Panc1 (cell line): ENCODE measurements around the gene KCNJ11. TPM values are rescaled to one million over a fixed set of nuclear protein-coding genes. Genes with fewer than 3 reads are reported as not detected.
A peak's percentile ranks its signal among the peaks of the same experiment; 100 is the strongest.

ENCODE experiments used
- ATAC-seq: fragments of 200-7000 bp; cut with Tn5 transposase; 2 replicates; pipeline ENCODE4 v1.9.1; 2020; ENCODE audit warnings: mild to moderate bottlenecking, moderate library complexity
- BruUV-seq: library from RNA; stranded (reverse); fragments of 400-500 nt; replicated peaks from 2 replicates; lab custom pipeline; 2021; lab: Mats Ljungman, UMichigan
- CTCF ChIA-PET: fragments of 300-600 bp; sonication (Branson Sonifier 250); formaldehyde crosslinking; loops from one replicate; lab custom pipeline; 2022; ENCODE audit warnings: antibody characterized with exemption; lab: Charles Lee
- POLR2A ChIA-PET: fragments of 300-600 bp; sonication (Branson Sonifier 250); formaldehyde crosslinking; loops from one replicate; lab custom pipeline; 2022; ENCODE audit warnings: antibody characterized with exemption; lab: Charles Lee
- DNase-seq: peaks from one replicate; pipeline ENCODE4 v3.0.0-alpha.2; 2010; ENCODE audit warnings: low read depth, low spot score
- H3K27ac ChIP-seq: 2 replicates; pipeline ENCODE4 v1.5.1; 2011; ENCODE audit warnings: mild to moderate bottlenecking, low read length, inconsistent platforms
- H3K27me3 ChIP-seq: fragments of 200-500 bp; sonication (Bioruptor generic); 2 replicates; pipeline ENCODE4 v1.6.0; 2014; ENCODE audit warnings: low read length, inconsistent platforms; ENCODE audit not compliant: control insufficient read depth, insufficient read depth
- H3K36me3 ChIP-seq: fragments of 200-500 bp; sonication (Bioruptor generic); 2 replicates; pipeline ENCODE4 v1.5.1; 2014; ENCODE audit warnings: inconsistent platforms, mild to moderate bottlenecking, low read length, moderate library complexity; ENCODE audit not compliant: control insufficient read depth, insufficient read depth
- H3K4me1 ChIP-seq: 2 replicates; pipeline ENCODE4 v1.5.1; 2011; ENCODE audit warnings: inconsistent platforms, mild to moderate bottlenecking, low read length, moderate library complexity; ENCODE audit not compliant: control insufficient read depth, insufficient read depth
- H3K4me3 ChIP-seq, 2 experiments: 2 replicates each; pipeline ENCODE4 v1.5.1; 2011 to 2012; ENCODE audit warnings: low read depth in 2 of 2, low read length in 2 of 2, mild to moderate bottlenecking in 2 of 2, inconsistent platforms in 1 of 2, moderate library complexity in 1 of 2
- H3K9me3 ChIP-seq: fragments of 200-500 bp; sonication (Bioruptor generic); 2 replicates; pipeline ENCODE4 v1.5.1; 2014; ENCODE audit warnings: low read depth, mild to moderate bottlenecking, inconsistent platforms, low read length, moderate library complexity; ENCODE audit not compliant: control insufficient read depth, insufficient read depth
- POLR2AphosphoS5 ChIP-seq: IDR thresholded peaks from 2 replicates; pipeline ENCODE4 v1.6.1; 2012; ENCODE audit warnings: mild to moderate bottlenecking, low read depth, low read length, moderate library complexity
- SIN3A ChIP-seq: IDR thresholded peaks from 2 replicates; pipeline ENCODE4 v1.6.1; 2012; ENCODE audit warnings: low read depth, mild to moderate bottlenecking, low read length, moderate library complexity, borderline replicate concordance; ENCODE audit not compliant: insufficient read depth
- TCF7L2 ChIP-seq: IDR thresholded peaks from 2 replicates; pipeline ENCODE4 v1.6.1; 2011; ENCODE audit warnings: mild to moderate bottlenecking, low read depth, low read length, inconsistent platforms
- in situ Hi-C: cut with HindIII; loops from 2 replicates; pipeline ENCODE4 v1.10.0; 2016; ENCODE audit warnings: low sequenced_read_pairs, low pct_unique_long_range_greater_than_20kb
- intact Hi-C: fragments of 100-400 bp; cut with micrococcal nuclease; formaldehyde crosslinking; loops from one replicate; pipeline ENCODE4 v1.10.0; 2022; ENCODE audit not compliant: unreplicated experiment
- total RNA-seq: library from RNA; stranded (reverse); gene quantifications from one replicate; pipeline ENCODE4 v1.2.1, GENCODE V29; 2021; ENCODE audit not compliant: unreplicated experiment
- TF ChIP-seq, protein P1 (sequence below): fragments of 450-650 bp; IDR thresholded peaks from 2 replicates; pipeline ENCODE4 v1.5.1; 2017; ENCODE audit warnings: mild to moderate bottlenecking
- TF ChIP-seq, protein P2 (sequence below), 2 experiments: IDR thresholded peaks; 2 replicates each; pipeline ENCODE4 v1.6.1; 2011 to 2012; ENCODE audit warnings: low read depth in 2 of 2, control low read depth in 1 of 2, low read length in 1 of 2, mild to moderate bottlenecking in 1 of 2, moderate library complexity in 1 of 2; ENCODE audit not compliant: insufficient read depth in 1 of 2

Gene KCNJ11
- total RNA-seq, 1 experiment from 2014 or later = 0.67 TPM

DNA sequence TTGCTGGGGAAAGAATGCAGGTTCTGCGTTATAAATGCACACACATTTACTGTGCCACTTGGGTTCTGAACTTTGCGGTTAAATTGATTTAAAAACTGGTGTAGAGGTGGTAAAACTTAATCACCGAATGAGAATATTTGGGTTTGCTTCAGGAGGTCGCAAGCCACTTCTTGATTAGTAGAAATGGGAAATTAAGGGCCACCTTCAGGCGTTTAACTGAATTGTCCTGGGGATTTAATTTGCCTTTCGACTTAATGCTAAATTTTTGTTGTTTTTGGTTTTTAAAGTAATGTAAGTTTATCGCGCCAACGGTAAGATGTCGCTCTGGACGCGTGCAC, 37.3 kb downstream of the KCNJ11 start:
- H3K4me1 ChIP-seq = peaks cover 4% of the 10 kb centered on the region; the same call in 1 of the 2 replicates
- DNase-seq = no peak
- no peaks in the 10 kb centered on the region for H3K36me3 ChIP-seq
- no peak for ATAC-seq
- ChIA-PET CTCF (no interaction called here), POLR2A (no interaction called here)
- H3K9me3 ChIP-seq = no peaks in the 10 kb centered on the region
- BruUV-seq = no TSS peak
- in situ Hi-C loops (no loop called here), intact Hi-C loops (loop anchor here (5.0 kb wide), 2 partner anchors 74 to 119 kb away; partner anchors contain the start of gene NUCB2)
- H3K27me3 ChIP-seq = no peaks in the 10 kb centered on the region
- TF ChIP-seq, protein P1, sequence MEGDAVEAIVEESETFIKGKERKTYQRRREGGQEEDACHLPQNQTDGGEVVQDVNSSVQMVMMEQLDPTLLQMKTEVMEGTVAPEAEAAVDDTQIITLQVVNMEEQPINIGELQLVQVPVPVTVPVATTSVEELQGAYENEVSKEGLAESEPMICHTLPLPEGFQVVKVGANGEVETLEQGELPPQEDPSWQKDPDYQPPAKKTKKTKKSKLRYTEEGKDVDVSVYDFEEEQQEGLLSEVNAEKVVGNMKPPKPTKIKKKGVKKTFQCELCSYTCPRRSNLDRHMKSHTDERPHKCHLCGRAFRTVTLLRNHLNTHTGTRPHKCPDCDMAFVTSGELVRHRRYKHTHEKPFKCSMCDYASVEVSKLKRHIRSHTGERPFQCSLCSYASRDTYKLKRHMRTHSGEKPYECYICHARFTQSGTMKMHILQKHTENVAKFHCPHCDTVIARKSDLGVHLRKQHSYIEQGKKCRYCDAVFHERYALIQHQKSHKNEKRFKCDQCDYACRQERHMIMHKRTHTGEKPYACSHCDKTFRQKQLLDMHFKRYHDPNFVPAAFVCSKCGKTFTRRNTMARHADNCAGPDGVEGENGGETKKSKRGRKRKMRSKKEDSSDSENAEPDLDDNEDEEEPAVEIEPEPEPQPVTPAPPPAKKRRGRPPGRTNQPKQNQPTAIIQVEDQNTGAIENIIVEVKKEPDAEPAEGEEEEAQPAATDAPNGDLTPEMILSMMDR = peak; percentile 44
- no peak for TF ChIP-seq TCF7L2
- no peak overlapping the region for H3K27ac ChIP-seq
- H3K4me3 ChIP-seq = peak overlapping the region; percentile 58 to 89

DNA sequence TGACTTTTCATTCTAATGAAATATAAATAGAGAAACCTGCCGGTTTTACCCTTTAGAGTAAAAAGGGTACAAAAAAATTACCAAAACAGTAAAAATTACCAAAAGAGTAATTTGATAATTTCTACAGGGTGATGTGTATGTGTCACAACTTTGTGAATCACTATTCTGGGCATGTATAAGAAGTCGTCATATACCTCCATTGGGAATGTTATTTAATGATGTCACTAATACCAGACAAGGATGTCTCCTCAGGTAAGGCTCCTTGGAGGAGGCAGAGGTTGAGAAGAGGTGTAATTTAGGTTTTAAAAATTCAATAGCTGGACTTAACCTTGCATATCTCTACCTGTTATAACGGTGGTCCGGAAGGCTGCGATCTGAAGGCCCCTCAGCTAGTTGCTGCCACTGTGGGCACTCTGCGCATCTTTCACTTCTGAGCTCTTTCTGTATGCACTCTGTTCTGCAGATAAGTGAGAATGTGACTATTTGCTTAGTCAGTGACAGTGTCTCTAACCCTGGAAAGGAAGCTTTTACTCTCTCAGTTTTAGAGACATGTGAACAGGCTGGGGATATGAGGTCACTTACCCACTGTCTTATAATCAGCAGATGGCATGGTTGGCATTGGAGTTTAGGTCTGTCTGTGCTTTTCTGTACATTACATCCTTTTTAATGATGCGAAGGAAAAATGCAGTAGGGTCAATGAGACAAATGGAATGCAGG, 37.8 kb downstream of the KCNJ11 start:
- DNase-seq (no peak), ATAC-seq (no peak)
- H3K4me1 ChIP-seq = peaks cover 4% of the 10 kb centered on the region; the same call in 1 of the 2 replicates
- intact Hi-C loops (loop anchor here (5.0 kb wide), 2 partner anchors 73 to 118 kb away; partner anchors contain the start of gene NUCB2), in situ Hi-C loops (no loop called here)
- no peak overlapping the region for H3K4me3 ChIP-seq
- no peak for TF ChIP-seq TCF7L2
- TF ChIP-seq, protein P1 = no peak
- TF ChIP-seq POLR2AphosphoS5 = no peak
- TF ChIP-seq SIN3A = no peak
- TF ChIP-seq, protein P2, sequence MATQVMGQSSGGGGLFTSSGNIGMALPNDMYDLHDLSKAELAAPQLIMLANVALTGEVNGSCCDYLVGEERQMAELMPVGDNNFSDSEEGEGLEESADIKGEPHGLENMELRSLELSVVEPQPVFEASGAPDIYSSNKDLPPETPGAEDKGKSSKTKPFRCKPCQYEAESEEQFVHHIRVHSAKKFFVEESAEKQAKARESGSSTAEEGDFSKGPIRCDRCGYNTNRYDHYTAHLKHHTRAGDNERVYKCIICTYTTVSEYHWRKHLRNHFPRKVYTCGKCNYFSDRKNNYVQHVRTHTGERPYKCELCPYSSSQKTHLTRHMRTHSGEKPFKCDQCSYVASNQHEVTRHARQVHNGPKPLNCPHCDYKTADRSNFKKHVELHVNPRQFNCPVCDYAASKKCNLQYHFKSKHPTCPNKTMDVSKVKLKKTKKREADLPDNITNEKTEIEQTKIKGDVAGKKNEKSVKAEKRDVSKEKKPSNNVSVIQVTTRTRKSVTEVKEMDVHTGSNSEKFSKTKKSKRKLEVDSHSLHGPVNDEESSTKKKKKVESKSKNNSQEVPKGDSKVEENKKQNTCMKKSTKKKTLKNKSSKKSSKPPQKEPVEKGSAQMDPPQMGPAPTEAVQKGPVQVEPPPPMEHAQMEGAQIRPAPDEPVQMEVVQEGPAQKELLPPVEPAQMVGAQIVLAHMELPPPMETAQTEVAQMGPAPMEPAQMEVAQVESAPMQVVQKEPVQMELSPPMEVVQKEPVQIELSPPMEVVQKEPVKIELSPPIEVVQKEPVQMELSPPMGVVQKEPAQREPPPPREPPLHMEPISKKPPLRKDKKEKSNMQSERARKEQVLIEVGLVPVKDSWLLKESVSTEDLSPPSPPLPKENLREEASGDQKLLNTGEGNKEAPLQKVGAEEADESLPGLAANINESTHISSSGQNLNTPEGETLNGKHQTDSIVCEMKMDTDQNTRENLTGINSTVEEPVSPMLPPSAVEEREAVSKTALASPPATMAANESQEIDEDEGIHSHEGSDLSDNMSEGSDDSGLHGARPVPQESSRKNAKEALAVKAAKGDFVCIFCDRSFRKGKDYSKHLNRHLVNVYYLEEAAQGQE (IDR thresholded peaks at IDR 0.05; ENCODE audit: insufficient read depth in 1 of 2, low read depth in 2 of 2, low read length in 1 of 2) = no peak
- no peaks in the 10 kb centered on the region for H3K36me3 ChIP-seq
- no peaks in the 10 kb centered on the region for H3K9me3 ChIP-seq
- H3K27me3 ChIP-seq = no peaks in the 10 kb centered on the region
- H3K27ac ChIP-seq = no peak overlapping the region
- CTCF ChIA-PET = interaction anchor here (0.7 kb wide), 1 partner anchor 74 kb away, joined by 9 read pairs; the partner anchor contains the start of gene NUCB2
- no TSS peak for BruUV-seq
- POLR2A ChIA-PET = interaction anchor here (0.6 kb wide), 1 partner anchor 87 kb away, joined by 3 read pairs; no protein-coding TSS in a partner anchor
